ENCODE results near the gene GJB3.
"Not testable (repeated sequence)": the region's sequence is repeated elsewhere in the genome, so short reads cannot be mapped to it uniquely, and the experiment has no call there.

GRCh38 chr1:34773114-34773513 is 7.9 kb upstream of the GJB3 start:
- not testable (repeated sequence) for TF ChIP-seq CTCF (optimal IDR thresholded peaks at IDR 0.05 in 1 of 3, IDR thresholded peaks at IDR 0.05 in 1 of 3, conservative IDR thresholded peaks at IDR 0.05 in 1 of 3; ENCODE audit: extremely low read depth in 1 of 3, insufficient read depth in 2 of 3, low read length in 3 of 3); EZH2 (IDR thresholded peaks at IDR 0.05; ENCODE audit: low read length)

All from keratinocyte (primary cell).